BJ (cell line): ENCODE measurements around the gene ENTR1. TPM values are rescaled to one million over a fixed set of nuclear protein-coding genes. Genes with fewer than 3 reads are reported as not detected.

Source experiments
- CTCF ChIA-PET: fragments of 350-600 bp; formaldehyde crosslinking; extraction: SDS; loops from one replicate; lab custom pipeline; 2021; ENCODE audit warnings: antibody characterized with exemption, inconsistent platforms; lab: Yijun Ruan, JAX
- POLR2A ChIA-PET: fragments of 300-600 bp; sonication (Branson Sonifier 250); formaldehyde crosslinking; extraction: SDS; loops from one replicate; lab custom pipeline; 2021; ENCODE audit warnings: antibody characterized with exemption; lab: Charles Lee
- DNase-seq: peaks from one replicate; pipeline ENCODE4 v3.0.0-alpha.2; 2011; ENCODE audit warnings: low read depth
- H3K27me3 ChIP-seq: 2 replicates; pipeline ENCODE4 v1.6.0; 2011; ENCODE audit warnings: low read length; ENCODE audit not compliant: control insufficient read depth, insufficient read depth
- H3K36me3 ChIP-seq: 2 replicates; pipeline ENCODE4 v1.5.1; 2011; ENCODE audit warnings: low read length; ENCODE audit not compliant: control insufficient read depth, insufficient read depth
- H3K4me3 ChIP-seq: 2 replicates; pipeline ENCODE4 v1.5.1; 2011; ENCODE audit warnings: low read depth, mild to moderate bottlenecking, control low read depth, low read length
- polyA plus RNA-seq: library from polyadenylated mRNA; depleted of rRNA; stranded (reverse); fragments of >200 nt; gene quantifications from 2 replicates; pipeline ENCODE4 v1.2.3, GENCODE V29; 2011
- TF ChIP-seq, protein P1 (sequence below): IDR thresholded peaks from 2 replicates; pipeline ENCODE4 v1.5.1; 2011; ENCODE audit warnings: low read depth, mild to moderate bottlenecking, control low read depth, inconsistent platforms, low read length, moderate library complexity; ENCODE audit not compliant: insufficient read depth

Gene ENTR1
- polyA plus RNA-seq, 1 experiment: 28.0 TPM

- H3K27me3 ChIP-seq: no peaks in the 10 kb centered on the region
- TF ChIP-seq, protein P1, sequence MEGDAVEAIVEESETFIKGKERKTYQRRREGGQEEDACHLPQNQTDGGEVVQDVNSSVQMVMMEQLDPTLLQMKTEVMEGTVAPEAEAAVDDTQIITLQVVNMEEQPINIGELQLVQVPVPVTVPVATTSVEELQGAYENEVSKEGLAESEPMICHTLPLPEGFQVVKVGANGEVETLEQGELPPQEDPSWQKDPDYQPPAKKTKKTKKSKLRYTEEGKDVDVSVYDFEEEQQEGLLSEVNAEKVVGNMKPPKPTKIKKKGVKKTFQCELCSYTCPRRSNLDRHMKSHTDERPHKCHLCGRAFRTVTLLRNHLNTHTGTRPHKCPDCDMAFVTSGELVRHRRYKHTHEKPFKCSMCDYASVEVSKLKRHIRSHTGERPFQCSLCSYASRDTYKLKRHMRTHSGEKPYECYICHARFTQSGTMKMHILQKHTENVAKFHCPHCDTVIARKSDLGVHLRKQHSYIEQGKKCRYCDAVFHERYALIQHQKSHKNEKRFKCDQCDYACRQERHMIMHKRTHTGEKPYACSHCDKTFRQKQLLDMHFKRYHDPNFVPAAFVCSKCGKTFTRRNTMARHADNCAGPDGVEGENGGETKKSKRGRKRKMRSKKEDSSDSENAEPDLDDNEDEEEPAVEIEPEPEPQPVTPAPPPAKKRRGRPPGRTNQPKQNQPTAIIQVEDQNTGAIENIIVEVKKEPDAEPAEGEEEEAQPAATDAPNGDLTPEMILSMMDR: no peak
- no peak overlapping the region; the same call in 1 of the 2 replicates for H3K4me3 ChIP-seq
- ChIA-PET CTCF (interaction anchor here (0.6 to 6.3 kb wide), 16 partner anchors 8 to 50 kb away, joined by 3 to 68 read pairs (median 6); partner anchors contain the start of gene CARD9), POLR2A (interaction anchor here (0.8 to 1.0 kb wide), 2 partner anchors 19 to 33 kb away, joined by 3 read pairs; no protein-coding TSS in a partner anchor)
- DNase-seq: no peak
- peaks cover 10% of the 10 kb centered on the region for H3K36me3 ChIP-seq
Observed at GRCh38 chr9:136362450-136362784, 48.0 kb downstream of the ENTR1 start.

- Histone ChIP-seq H3K36me3 (peaks cover 14% of the 10 kb centered on the region), H3K4me3 (no peak overlapping the region; the same call in 1 of the 2 replicates), H3K27me3 (no peaks in the 10 kb centered on the region)
- ChIA-PET CTCF (interaction anchor here (0.6 to 6.3 kb wide), 10 partner anchors 8 to 50 kb away, joined by 3 to 68 read pairs (median 8); no protein-coding TSS in a partner anchor), POLR2A (no interaction called here)
- TF ChIP-seq, protein P1: peak; percentile 13; the same call in 1 of the 2 replicates
- DNase-seq: no peak
Observed at GRCh38 chr9:136361754-136362449, 48.5 kb downstream of the ENTR1 start.

DNA sequence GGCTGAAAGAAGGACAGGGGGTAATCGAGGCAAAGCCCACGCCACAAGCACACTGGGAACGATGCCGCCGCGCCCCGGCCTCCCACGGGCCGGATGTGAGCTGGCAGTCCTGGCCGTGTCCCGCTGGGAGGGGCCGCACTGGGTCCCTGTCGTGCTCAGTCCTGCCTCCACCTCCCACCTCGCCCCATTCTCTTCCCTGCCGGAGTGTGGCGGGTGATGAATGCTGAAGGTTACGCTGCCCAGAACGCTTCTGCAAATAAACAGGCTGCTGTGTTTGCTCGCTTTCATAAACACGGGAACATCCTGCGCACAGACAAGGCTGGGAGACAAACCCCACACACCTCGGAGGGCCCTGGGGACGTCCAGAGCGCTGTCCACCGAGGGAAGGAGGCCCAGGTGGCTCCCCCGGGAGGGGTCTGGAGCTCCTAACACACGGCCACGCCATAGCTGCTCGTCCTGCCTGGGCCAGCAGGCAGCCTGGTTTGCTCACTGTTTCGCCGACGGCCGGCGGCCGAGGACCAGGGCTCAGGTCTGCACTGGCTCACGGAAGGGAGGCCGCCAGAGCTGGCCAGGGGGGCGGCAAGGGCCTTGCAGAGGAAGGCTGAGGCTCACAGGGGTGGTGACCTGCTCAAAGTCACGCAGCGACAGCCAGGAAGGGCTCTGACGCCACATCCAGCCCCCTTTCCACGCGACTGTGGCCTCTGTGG is 49.2 kb downstream of the ENTR1 start:
- ChIA-PET POLR2A (no interaction called here), CTCF (interaction anchor here (0.9 to 6.3 kb wide), 5 partner anchors 8 to 49 kb away, joined by 3 to 68 read pairs (median 14); no protein-coding TSS in a partner anchor)
- Histone ChIP-seq H3K27me3 (no peaks in the 10 kb centered on the region), H3K36me3 (peaks cover 19% of the 10 kb centered on the region), H3K4me3 (no peak overlapping the region)
- no peak for DNase-seq
- TF ChIP-seq, protein P1: no peak

GRCh38 chr9:136359774-136360718 is 50.4 kb downstream of the ENTR1 start:
- Histone ChIP-seq H3K36me3 (peaks cover 25% of the 10 kb centered on the region), H3K4me3 (no peak overlapping the region), H3K27me3 (no peaks in the 10 kb centered on the region)
- TF ChIP-seq, protein P1: no peak
- ChIA-PET CTCF (interaction anchor here (5.4 kb wide), 1 partner anchor 14 kb away, joined by 42 read pairs; no protein-coding TSS in a partner anchor), POLR2A (no interaction called here)
- no peak for DNase-seq
